A673 (cell line): ENCODE data around the gene IFRD2. TPM values are rescaled to one million over a fixed set of nuclear protein-coding genes. Genes with fewer than 3 reads are reported as not detected.

Experiments used
- BruUV-seq: library from RNA; stranded (reverse); fragments of 400-500 nt; replicated peaks from 2 replicates; lab custom pipeline; 2021; lab: Mats Ljungman, UMichigan
- CTCF ChIA-PET: fragments of 300-600 bp; sonication (Branson Sonifier 250); formaldehyde crosslinking; loops from one replicate; lab custom pipeline; 2022; ENCODE audit warnings: antibody characterized with exemption; lab: Charles Lee
- POLR2A ChIA-PET: fragments of 300-600 bp; sonication (Branson Sonifier 250); formaldehyde crosslinking; loops from one replicate; lab custom pipeline; 2022; ENCODE audit warnings: antibody characterized with exemption; ENCODE audit not compliant: low non-redundant PET; lab: Charles Lee
- DNase-seq: peaks from one replicate; pipeline ENCODE4 v3.0.0-alpha.2; 2015; ENCODE audit warnings: low spot score
- H3K27ac ChIP-seq: fragments of 200-600 bp; sonication (generic); 2 replicates; pipeline ENCODE4 v1.5.1; 2016; ENCODE audit warnings: mixed run types, low read depth, mild to moderate bottlenecking, mixed read lengths, antibody characterized with exemption, low read length; ENCODE audit not compliant: poor library complexity, severe bottlenecking
- H3K27me3 ChIP-seq: fragments of 200-600 bp; sonication (generic); replicated peaks from 2 replicates; pipeline ENCODE4 v1.6.1; 2017; ENCODE audit warnings: mixed run types, low read depth, mild to moderate bottlenecking, mixed read lengths, antibody characterized with exemption, low read length; ENCODE audit not compliant: insufficient read depth, poor library complexity
- H3K36me3 ChIP-seq: fragments of 200-600 bp; sonication (generic); 2 replicates; pipeline ENCODE4 v1.6.1; 2016; ENCODE audit warnings: mixed run types, mild to moderate bottlenecking, mixed read lengths, antibody characterized with exemption, low read length; ENCODE audit not compliant: insufficient read depth, poor library complexity, severe bottlenecking
- H3K4me1 ChIP-seq: fragments of 200-600 bp; sonication (generic); 2 replicates; pipeline ENCODE4 v1.6.1; 2017; ENCODE audit warnings: mixed run types, mild to moderate bottlenecking, mixed read lengths, antibody characterized with exemption, low read length; ENCODE audit not compliant: insufficient read depth, poor library complexity, severe bottlenecking
- H3K4me3 ChIP-seq: fragments of 200-600 bp; sonication (generic); 2 replicates; pipeline ENCODE4 v1.5.1; 2016; ENCODE audit warnings: low read depth, mixed run types, mild to moderate bottlenecking, mixed read lengths, low read length; ENCODE audit not compliant: poor library complexity, severe bottlenecking
- H3K9me3 ChIP-seq: fragments of 200-600 bp; sonication (generic); 2 replicates; pipeline ENCODE4 v1.6.1; 2016; ENCODE audit warnings: mixed run types, low read depth, mild to moderate bottlenecking, mixed read lengths, antibody characterized with exemption, low read length; ENCODE audit not compliant: poor library complexity, severe bottlenecking
- CTCF ChIP-seq: fragments of 300-800, 200-600 bp; sonication (generic); conservative IDR thresholded peaks from 2 replicates; pipeline ENCODE4 v1.5.1; 2017; ENCODE audit warnings: low read depth, mild to moderate bottlenecking, antibody characterized with exemption, low read length, moderate library complexity, mixed read lengths
- EZH2 ChIP-seq: fragments of 200-600 bp; sonication (generic); IDR thresholded peaks from 2 replicates; pipeline ENCODE4 v1.6.1; 2017; ENCODE audit warnings: borderline replicate concordance, low read depth, mild to moderate bottlenecking, mixed read lengths, antibody characterized with exemption, low read length; ENCODE audit not compliant: poor library complexity, severe bottlenecking
- intact Hi-C: fragments of 100-400 bp; cut with micrococcal nuclease; formaldehyde crosslinking; loops from one replicate; pipeline ENCODE4 v1.10.0; 2022; ENCODE audit not compliant: unreplicated experiment
- total RNA-seq: library from RNA; stranded (reverse); gene quantifications from 2 replicates; pipeline ENCODE4 v1.2.3, GENCODE V29; 2021

Gene IFRD2
- total RNA-seq, 1 experiment from 2014 or later: 77.4 TPM

GRCh38 chr3:50303013-50303815 is 11.0 kb upstream of the IFRD2 start, which contains the start of gene HYAL1:
TSS of gene HYAL1 (minus strand) at chr3:50303574. CDS start at chr3:50302956, 618 bp downstream.
- intact Hi-C loops: no loop called here
- no TSS peak for BruUV-seq
- DNase-seq: no peak
- peaks cover 5% of the 10 kb centered on the region for H3K4me1 ChIP-seq
- no peak for TF ChIP-seq EZH2
- no peak for TF ChIP-seq CTCF
- CTCF ChIA-PET: no interaction called here
- no peaks in the 10 kb centered on the region for H3K27me3 ChIP-seq
- H3K36me3 ChIP-seq: no peaks in the 10 kb centered on the region
- H3K4me3 ChIP-seq: no peak within 1 kb of the TSS
- POLR2A ChIA-PET: no interaction called here
- no peak within 1 kb of the TSS for H3K27ac ChIP-seq
- no peaks in the 10 kb centered on the region for H3K9me3 ChIP-seq

- no peak overlapping the region for H3K4me3 ChIP-seq
- H3K27me3 ChIP-seq: no peaks in the 10 kb centered on the region
- POLR2A ChIA-PET: no interaction called here
- DNase-seq: no peak
- no TSS peak for BruUV-seq
- CTCF ChIA-PET: no interaction called here
- H3K36me3 ChIP-seq: no peaks in the 10 kb centered on the region
- H3K4me1 ChIP-seq: peaks cover 5% of the 10 kb centered on the region
- no peaks in the 10 kb centered on the region for H3K9me3 ChIP-seq
- intact Hi-C loops: no loop called here
- TF ChIP-seq CTCF (no peak), EZH2 (no peak)
- H3K27ac ChIP-seq: no peak overlapping the region
These were observed 10.1 kb upstream of the IFRD2 start for GRCh38 chr3:50302095-50303012.

- TF ChIP-seq CTCF (no peak), EZH2 (no peak)
- Histone ChIP-seq H3K4me3 (no peak overlapping the region), H3K36me3 (no peaks in the 10 kb centered on the region), H3K27ac (no peak overlapping the region), H3K27me3 (no peaks in the 10 kb centered on the region), H3K9me3 (no peaks in the 10 kb centered on the region), H3K4me1 (peaks cover 5% of the 10 kb centered on the region)
- POLR2A ChIA-PET: no interaction called here
- no TSS peak for BruUV-seq
- DNase-seq: no peak
- intact Hi-C loops: no loop called here
- CTCF ChIA-PET: no interaction called here
These were observed 8.5 kb upstream of the IFRD2 start for GRCh38 chr3:50300681-50301254.
